ENCODE measurements around the gene ZFAND2A. TPM values are rescaled to one million over a fixed set of nuclear protein-coding genes. Genes with fewer than 3 reads are reported as not detected.

The ZFAND2A gene
- total RNA-seq, 1 donor from 2014 or later: 14.8 TPM

Other genes with a start within 250 kb of the ZFAND2A start
- gene ADAP1, start 205.5 kb downstream of the ZFAND2A start, total RNA-seq: 33.9 TPM
- 12.9 TPM for gene COX19, start 184.6 kb downstream of the ZFAND2A start, total RNA-seq
- not detected for gene CYP2W1, start 177.0 kb downstream of the ZFAND2A start, total RNA-seq
- gene GPR146, start 115.7 kb downstream of the ZFAND2A start, total RNA-seq: 44.8 TPM
- 26.0 TPM for gene GPER1, start 72.1 kb downstream of the ZFAND2A start, total RNA-seq
- not detected for gene UNCX, start 72.7 kb upstream of the ZFAND2A start, total RNA-seq

All from lower lobe of right lung (tissue), 1 donor.